Measurements from ENCODE around the gene SLC6A8. TPM values are rescaled to one million over a fixed set of nuclear protein-coding genes. Genes with fewer than 3 reads are reported as not detected.
"Not testable (repeated sequence)": the region's sequence is repeated elsewhere in the genome, so short reads cannot be mapped to it uniquely, and the experiment has no call there.

Gene SLC6A8
- total RNA-seq, 2 donors from 2014 or later, result 71.3 to 76.6 TPM

- Histone ChIP-seq H3K27ac (peak overlapping the region; percentile 84 to 89), H3K4me3 (peak overlapping the region in 1 of 2 donors; percentile 71), H3K27me3 (no peaks in the 10 kb centered on the region), H3K36me3 (no peaks in the 10 kb centered on the region), H3K9me3 (peaks cover 0 to 1% of the 10 kb centered on the region in 2 donors), H3K4me1 (peaks cover 0 to 49% of the 10 kb centered on the region in 2 donors)
- TF ChIP-seq, protein P1, sequence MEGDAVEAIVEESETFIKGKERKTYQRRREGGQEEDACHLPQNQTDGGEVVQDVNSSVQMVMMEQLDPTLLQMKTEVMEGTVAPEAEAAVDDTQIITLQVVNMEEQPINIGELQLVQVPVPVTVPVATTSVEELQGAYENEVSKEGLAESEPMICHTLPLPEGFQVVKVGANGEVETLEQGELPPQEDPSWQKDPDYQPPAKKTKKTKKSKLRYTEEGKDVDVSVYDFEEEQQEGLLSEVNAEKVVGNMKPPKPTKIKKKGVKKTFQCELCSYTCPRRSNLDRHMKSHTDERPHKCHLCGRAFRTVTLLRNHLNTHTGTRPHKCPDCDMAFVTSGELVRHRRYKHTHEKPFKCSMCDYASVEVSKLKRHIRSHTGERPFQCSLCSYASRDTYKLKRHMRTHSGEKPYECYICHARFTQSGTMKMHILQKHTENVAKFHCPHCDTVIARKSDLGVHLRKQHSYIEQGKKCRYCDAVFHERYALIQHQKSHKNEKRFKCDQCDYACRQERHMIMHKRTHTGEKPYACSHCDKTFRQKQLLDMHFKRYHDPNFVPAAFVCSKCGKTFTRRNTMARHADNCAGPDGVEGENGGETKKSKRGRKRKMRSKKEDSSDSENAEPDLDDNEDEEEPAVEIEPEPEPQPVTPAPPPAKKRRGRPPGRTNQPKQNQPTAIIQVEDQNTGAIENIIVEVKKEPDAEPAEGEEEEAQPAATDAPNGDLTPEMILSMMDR (IDR thresholded peaks at IDR 0.05), result no peak
- no peak for DNase-seq (ENCODE audit: low spot score)
These were observed 38.1 kb downstream of the SLC6A8 start for GRCh38 chrX:153725832-153726285.

DNA sequence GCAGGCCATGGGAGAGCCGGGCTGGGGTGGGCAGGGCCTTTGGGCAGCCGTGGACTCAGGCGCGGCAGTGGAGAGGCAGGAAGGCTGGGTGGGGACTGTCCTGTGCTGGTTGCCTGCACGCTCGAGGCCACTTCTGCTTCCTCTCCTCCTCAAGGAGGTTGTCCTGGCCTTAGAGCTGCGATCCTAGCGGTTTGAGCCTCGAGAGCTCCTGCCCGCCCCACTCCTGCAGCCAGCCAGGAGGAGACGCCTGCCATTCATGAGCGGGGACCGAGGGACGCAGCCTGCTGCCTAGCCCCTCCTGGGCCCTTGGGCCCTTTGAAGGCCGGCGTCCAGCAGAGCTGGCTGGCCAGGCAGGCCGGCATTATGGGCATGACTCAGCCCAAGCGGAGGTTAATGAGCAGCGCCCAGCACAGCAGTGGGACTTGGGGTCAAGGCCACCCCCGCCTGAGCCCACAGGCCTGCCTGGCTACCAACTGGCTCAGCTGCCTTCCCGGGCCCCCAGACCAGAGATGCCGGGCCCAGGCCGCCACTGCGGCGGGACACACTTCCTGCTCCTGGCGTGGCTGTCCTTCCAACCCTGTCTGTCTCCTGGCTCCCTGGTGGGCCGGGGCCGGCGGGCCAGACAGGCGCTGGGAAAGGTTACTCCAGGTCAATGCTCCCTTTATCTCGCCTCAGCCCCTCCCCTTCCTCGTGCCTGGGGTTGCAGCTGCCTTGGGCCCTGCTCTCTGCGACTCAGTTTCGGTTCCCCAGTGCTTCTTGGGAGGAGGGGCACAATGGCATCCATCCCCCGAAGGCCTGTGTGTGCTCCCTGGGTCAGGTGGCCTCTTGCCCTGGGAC, 38.8 kb downstream of the SLC6A8 start:
- TF ChIP-seq, protein P1 (IDR thresholded peaks at IDR 0.05), result no peak
- Histone ChIP-seq H3K27ac (peak overlapping the region; percentile 84 to 89), H3K4me1 (peaks cover 0 to 49% of the 10 kb centered on the region in 2 donors), H3K36me3 (no peaks in the 10 kb centered on the region), H3K9me3 (peaks cover 0 to 7% of the 10 kb centered on the region in 2 donors), H3K4me3 (peak overlapping the region in 1 of 2 donors; percentile 71), H3K27me3 (no peaks in the 10 kb centered on the region)
- peak; percentile 69 for DNase-seq (ENCODE audit: low spot score)

- DNase-seq (ENCODE audit: low spot score), result no peak
- no peaks in the 10 kb centered on the region for H3K36me3 ChIP-seq
- H3K27me3 ChIP-seq, result no peaks in the 10 kb centered on the region
- peaks cover 0 to 49% of the 10 kb centered on the region in 2 donors for H3K4me1 ChIP-seq
- TF ChIP-seq, protein P1 (IDR thresholded peaks at IDR 0.05), result no peak
- H3K4me3 ChIP-seq, result peak overlapping the region in 1 of 2 donors; percentile 71
- H3K9me3 ChIP-seq, result peaks cover 0 to 15% of the 10 kb centered on the region in 2 donors
- peak overlapping the region; percentile 84 to 89 for H3K27ac ChIP-seq
These were observed 39.6 kb downstream of the SLC6A8 start for GRCh38 chrX:153727123-153727931.

DNA sequence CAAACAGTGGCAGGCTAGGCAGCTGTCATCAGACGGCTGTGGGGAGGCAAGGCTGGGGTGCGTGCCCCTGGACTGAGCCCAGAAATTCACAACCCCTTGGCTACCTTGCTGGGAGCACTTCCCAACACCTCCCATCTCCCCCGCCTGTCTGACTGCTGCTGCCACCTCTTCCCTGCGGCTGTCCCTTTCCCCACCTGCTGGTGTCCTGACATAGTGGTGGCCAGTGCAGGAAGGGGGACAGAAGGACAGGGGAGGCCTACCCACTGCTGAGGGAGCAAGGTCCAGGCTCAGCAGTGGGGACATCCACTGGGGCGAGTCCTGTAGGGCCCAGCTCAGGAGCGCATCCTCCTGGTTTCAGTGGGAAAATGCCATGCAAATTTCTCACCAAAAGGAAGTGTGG, 40.4 kb downstream of the SLC6A8 start:
- Histone ChIP-seq H3K4me3 (no peak overlapping the region), H3K4me1 (peaks cover 0 to 45% of the 10 kb centered on the region in 2 donors)

GRCh38 chrX:153728951-153729631, 41.4 kb downstream of the SLC6A8 start:
- Histone ChIP-seq H3K36me3 (no peaks in the 10 kb centered on the region), H3K4me1 (peaks cover 0 to 43% of the 10 kb centered on the region in 2 donors), H3K4me3 (no peak overlapping the region), H3K27me3 (no peaks in the 10 kb centered on the region), H3K27ac (no peak overlapping the region), H3K9me3 (peaks cover 0 to 15% of the 10 kb centered on the region in 2 donors)
- TF ChIP-seq, protein P1 (IDR thresholded peaks at IDR 0.05), result no peak
- no peak for DNase-seq (ENCODE audit: low spot score)

More for the DNA sequence above, 40.4 kb downstream of the SLC6A8 start:
- DNase-seq (ENCODE audit: low spot score), result no peak
- Histone ChIP-seq H3K27me3 (no peaks in the 10 kb centered on the region), H3K27ac (peak overlapping the region; percentile 84 to 89), H3K9me3 (peaks cover 0 to 15% of the 10 kb centered on the region in 2 donors), H3K36me3 (no peaks in the 10 kb centered on the region)
- TF ChIP-seq, protein P1 (IDR thresholded peaks at IDR 0.05), result no peak

DNA sequence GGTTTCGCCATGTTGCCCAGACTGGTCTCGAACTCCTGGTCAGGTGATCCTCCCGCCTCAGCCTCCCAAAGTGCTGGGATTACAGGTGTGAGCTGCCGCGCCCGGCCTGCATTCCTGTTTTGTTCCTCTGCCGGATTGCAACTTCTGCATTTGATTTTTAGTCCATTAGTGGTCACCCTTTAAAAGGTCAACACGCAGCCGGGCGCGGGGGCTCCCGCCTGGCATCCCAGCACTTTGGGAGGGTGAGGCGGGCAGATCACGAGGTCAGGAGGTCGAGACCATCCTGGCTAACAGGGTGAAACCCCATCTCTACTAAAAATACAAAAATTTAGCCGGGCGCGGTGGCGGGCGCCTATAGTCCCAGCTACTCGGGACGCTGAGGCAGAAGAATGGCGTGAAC, 42.4 kb downstream of the SLC6A8 start:
- H3K4me1 ChIP-seq, result peaks cover 0 to 40% of the 10 kb centered on the region in 2 donors
- H3K9me3 ChIP-seq, result peaks cover 0 to 15% of the 10 kb centered on the region in 2 donors
- H3K36me3 ChIP-seq; H3K27me3 ChIP-seq; DNase-seq (ENCODE audit: low spot score); H3K4me3 ChIP-seq; H3K27ac ChIP-seq: not testable (repeated sequence)

All from right atrium auricular region (tissue), 2 donors.